ENCODE data around the gene ZNF408.
"Not testable (repeated sequence)": the region's sequence is repeated elsewhere in the genome, so short reads cannot be mapped to it uniquely, and the experiment has no call there.

The ZNF408 gene

DNA sequence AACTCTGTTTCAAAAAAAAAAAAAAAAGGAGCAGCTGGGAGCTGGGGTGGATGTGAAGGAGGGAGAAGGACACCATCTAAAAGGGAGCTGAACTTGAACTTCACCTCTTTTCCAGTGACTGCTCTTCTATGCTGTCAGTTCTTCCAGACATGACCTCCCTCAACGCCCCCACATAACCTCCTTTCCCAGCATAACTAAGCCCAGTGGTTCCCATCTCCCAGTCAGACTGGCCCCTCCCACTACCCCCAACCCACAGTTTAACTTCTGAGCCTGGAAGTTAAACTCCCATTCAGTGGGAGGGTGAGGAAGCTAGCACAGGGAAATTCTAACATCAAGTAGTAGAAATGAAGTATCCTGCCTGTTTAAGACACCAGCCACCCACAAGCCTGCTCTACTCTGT, 2.2 kb upstream of the ZNF408 start:
- DNase-seq, result no peak

DNA sequence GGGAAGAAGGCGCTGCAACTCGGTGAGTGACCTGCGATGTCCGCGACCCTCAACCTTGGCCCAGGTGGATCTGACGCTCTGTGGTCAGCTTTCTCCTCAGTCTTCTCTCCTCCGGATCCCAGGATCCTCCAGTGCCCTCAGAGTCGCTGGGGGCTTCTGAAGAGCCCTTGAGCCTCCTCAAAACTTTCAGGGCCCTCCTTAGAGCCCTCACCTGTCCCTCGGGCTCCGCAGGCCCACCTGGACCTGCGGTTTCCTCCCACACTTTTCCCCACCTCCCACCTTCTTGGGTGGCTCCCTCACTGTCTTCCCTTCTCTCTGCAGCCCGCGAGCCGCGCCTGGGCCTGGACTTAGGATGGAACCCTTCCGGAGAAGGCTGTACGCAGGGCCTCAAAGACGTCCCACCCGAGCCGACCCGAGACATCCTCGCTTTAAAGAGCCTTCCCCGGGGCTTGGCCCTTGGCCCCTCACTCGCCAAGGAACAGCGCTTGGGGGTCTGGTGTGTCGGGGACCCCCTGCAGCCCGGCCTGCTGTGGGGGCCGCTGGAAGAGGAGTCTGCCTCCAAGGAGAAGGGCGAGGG, 335 bp downstream of the ZNF408 start:
- no peak for DNase-seq

DNA sequence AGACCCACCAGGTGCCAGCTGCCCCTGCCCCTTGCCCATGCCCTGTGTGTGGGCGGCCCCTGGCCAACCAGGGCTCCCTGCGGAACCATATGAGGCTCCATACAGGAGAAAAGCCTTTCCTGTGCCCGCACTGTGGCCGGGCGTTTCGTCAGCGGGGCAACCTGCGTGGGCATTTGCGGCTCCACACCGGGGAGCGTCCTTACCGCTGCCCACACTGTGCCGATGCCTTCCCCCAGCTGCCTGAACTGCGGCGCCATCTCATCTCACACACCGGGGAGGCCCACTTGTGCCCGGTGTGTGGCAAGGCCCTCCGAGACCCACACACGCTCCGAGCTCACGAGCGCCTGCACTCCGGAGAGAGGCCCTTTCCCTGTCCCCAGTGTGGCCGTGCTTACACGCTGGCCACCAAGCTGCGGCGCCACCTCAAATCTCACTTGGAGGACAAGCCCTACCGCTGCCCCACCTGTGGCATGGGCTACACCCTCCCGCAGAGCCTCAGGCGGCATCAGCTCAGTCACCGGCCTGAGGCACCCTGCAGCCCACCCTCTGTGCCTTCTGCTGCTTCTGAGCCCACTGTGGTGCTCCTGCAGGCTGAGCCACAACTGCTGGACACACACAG, 4.3 kb downstream of the ZNF408 start:
- DNase-seq, result no peak

DNA sequence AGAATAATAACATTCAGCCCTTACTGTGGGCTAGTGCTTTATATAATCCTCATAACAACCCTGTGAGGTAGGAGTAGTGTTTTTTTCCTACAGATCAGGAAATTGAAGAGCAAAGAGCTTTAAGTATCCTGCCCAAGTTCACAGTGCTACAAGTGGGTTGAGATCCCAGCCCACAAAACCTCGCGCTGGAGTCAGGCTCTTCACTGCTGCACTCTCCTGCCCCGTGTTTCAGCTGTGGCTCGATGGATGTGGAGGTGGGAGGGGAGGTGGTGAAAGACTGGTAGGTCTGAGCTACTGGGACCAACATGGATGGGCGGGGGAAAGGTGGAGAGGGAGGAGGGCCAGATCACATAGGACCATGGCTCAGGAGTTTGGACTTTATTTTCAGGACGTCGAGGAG, 6.1 kb downstream of the ZNF408 start:
- no peak for DNase-seq

DNA sequence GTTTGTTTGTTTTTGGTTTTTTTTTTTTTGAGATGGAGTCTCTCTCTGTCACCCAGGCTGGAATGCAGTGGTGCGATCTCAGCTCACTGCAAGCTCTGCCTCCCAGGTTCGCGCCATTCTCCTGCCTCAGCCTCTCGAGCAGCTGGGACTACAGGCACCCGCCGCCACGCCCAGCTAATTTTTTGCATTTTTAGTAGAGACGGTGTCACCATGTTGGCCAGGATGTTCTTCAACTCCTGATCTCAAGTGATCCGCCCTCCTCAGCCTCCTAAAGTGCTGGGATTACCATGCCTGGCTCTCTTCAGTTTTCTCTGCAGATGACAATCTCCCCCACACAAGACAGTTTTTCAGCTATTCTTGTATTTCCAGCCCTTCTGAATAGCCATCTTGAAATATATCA, 8.5 kb downstream of the ZNF408 start:
- DNase-seq, result not testable (repeated sequence)

DNA sequence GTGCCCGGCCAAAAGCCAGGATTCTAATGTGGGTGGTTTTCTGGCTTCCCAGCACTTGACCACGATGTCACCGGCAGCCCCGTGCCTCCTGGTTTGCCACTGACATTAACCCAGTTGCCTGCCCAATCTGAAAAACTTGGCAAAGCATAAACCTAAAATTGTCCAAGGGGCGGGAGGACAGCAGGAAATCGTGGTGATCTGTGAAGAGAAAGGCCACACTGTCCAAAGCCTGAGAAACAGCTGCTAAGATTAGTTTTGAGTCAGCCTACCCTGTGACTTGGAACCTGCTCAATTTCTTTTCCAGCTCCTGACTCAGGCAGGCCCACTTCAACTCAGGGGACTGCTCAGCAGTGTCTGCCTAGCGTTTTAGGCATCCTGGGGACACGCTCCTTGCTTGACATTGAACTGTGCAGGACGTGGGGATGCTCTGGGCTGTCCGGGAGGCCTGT, 10.0 kb downstream of the ZNF408 start:
- DNase-seq, result no peak

DNA sequence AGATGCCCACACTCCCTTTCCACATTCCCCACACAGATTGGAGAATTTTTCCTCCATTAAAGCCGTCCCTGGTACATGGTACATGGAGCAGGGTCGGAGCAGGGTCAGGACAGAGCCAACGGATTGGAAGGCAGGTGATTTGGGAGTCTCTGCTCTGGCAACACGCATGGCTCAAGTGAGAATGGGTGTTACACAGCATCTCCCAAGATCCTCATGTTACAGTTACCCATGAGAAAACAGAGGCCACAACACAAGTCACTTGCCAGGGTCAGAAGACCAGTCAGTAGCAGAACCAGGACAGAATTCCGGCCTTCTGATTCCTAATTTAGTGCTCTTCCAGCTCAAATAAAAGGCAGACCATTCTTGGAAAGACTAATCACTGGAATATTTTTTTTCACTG, 10.5 kb downstream of the ZNF408 start:
- no peak for DNase-seq

DNA sequence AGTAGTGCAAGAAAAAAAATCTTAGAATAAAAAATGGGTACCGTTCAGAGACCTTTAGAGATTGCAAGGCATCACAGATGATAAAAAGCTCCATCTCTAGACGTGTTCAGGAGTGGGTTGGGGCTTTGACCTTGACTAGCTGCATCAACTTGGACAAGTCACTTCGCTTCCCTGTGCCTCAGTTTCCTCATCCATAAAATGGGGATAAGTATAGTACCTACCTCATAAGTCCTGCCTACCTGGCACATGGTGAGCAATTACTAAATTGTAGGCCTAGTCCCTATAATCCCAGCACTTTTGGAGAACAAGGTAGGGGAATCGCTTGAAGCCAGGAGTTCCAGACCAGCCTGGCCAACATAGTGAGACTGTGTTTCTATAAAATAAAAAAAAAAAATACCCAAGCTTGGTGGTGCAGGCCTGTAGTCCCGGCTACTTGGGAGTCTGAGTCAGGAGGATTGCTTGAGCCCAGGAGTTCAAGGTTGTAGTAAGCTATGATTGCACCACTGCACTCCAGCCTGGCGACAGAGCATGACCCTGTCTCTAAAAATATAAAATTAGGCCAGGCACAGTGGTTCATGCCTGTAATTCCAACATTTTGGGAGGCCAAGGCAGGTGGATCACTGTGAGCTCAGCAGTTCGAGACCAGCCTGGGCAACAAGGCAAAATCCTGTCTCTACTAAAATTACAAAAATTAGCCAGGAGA, 12.2 kb downstream of the ZNF408 start:
- DNase-seq, result no peak

DNA sequence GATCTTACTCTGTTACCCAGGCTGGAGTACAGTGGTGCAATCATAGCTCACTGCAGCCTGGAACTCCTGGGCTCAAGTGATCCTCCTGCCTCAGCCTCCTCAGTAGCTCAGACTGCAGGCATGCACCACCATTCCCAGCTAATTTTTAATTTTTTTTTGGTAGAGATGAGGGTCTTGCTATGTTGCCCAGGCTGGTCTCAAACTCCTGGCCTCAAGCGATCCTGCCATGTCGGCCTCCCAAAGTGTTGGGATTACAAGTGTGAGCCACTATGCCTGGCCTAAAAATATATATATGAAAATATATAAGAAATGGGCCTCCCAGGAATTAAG, 17.0 kb downstream of the ZNF408 start:
- DNase-seq, result not testable (repeated sequence)

DNA sequence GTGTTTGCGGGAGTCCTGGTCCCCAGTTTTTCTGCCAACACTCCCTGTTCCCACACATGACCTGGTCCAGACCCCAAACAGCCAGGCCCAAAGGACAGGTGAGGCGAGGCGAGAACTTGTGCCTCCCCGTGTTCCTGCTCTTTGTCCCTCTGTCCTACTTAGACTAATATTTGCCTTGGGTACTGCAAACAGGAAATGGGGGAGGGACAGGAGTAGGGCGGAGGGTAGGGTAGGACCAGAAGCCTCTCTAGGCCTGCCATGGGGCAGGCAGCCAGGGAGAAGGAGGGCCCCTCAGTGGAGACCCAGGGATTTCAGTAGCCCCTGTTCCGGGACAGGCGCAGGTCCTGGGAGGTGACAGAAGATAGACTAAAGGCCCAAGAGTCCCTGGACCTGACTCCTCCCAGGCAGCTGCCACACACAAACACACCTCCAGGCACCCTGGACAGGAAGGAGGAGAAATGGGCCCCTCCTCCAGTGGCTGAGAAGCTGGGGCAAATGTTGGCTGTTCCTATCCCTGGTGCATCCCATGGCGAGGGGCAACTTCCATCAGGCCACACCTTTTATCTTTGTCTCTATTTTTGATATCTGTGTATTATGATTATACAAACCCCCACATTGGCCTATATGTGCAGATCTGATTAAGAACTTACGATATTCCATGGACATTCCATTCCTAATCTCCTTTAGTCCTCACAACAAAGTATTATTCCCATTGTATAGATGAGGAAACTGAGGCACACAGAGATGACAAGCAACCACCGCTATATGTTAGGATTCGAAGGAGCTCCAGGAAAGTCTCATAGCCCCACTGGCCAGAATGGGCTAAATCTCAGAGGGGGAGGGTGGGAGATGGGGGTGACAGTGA, 17.6 kb downstream of the ZNF408 start:
- DNase-seq, result peak; percentile 89

DNA sequence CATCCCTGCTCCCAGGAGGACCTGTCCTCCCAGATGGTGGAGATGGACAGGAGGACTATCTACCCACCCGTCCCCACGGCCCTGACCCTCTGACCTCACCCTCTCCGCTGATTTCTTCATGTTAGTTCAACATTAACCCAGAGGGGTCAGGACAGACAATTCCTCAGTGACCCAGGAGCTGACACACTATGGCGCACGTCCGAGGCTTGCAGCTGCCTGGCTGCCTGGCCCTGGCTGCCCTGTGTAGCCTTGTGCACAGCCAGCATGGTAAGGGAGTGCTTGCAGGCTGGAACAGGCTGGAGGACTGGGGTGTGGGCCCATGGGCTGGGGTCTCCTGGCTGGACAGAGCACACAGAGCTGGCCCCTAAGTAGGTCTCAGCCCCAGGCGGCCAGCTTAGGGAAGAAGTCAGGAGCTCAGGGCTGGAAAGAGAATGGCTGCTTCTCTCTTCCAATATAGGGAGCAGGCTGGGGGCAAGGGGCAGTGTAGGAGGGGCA, 18.3 kb downstream of the ZNF408 start, which contains the start of gene F2:
F2 (plus strand) TSS at position 166 of the 495 bp plus-strand sequence; CDS start at position 189, 23 bp downstream.
- DNase-seq, result no peak

DNA sequence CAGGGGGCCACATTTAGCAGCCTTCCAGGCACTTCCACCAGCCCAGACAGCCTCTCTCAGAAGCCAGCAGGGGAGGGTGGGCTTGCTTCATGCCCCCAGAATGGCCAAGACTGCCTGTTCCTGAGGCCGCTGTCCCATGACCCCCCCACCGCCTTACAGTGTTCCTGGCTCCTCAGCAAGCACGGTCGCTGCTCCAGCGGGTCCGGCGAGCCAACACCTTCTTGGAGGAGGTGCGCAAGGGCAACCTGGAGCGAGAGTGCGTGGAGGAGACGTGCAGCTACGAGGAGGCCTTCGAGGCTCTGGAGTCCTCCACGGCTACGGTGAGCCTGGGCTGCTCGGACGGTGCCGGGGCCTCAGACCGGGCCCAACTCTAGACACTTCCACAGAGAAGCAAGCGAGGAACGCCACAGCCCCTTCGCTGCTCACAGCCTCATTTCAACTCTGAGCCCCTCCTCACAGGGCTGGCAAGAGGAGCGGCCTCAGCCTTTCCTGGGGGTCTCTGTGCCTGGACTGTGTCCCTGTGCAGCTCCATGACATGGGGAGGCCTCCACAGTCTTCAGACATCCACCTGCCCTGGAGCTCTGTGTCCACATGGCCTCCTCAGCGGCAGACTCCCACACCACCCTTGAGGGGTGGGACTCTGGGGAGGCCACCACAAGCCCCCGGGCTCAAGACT, 18.9 kb downstream of the ZNF408 start:
- no peak for DNase-seq

DNA sequence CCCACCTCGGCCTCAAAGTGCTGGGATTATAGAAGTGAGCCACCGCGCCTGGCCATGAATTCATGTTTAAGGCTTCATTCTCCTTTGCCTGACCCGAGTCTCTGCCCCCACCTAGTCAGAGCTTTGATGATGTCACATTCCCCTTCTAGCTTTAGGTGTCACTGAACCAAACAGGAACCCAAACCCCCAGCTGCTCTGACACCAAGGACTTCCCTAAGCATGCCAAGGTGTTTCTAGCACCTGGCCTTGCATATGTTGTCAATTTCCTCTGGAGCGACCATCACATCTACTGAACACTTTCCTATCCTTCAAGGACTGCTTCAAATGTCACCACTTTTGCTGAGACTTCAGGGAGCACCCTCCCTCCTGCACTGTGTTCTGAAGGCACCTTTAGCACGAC, 20.5 kb downstream of the ZNF408 start:
- DNase-seq, result no peak

DNA sequence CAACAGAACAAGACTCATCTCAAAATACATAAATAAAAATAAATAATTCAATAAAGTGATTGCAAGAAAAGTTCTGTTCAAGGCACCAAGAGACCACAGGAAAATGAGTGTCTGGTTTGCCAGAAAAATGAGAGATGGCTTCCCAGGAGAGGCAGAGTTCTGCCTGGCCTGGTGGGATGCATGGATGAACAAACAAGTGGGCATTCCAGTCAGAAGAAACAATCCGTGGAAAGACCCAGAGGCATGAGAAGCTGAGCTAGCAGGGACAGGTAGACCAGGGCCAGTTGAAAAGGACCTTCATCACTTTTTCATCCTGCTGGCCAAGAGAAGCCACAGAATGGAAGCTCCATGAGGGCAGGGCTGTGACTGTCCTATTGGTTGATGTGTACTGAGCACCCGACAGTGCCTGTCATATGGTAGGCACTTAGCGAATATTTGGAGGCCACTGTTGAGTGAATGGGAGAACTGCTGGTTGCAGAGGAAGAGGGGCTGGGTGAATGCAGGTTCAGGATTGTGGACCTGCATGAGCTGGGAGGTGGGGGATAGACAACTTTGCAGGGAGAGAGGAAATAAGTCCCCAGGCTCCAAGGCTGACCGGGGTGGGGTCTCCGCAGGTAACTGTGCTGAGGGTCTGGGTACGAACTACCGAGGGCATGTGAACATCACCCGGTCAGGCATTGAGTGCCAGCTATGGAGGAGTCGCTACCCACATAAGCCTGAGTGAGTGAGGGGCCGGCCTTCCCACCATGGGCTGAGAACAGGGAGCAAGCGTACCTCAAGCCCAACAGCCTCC, 21.9 kb downstream of the ZNF408 start:
- no peak for DNase-seq

DNA sequence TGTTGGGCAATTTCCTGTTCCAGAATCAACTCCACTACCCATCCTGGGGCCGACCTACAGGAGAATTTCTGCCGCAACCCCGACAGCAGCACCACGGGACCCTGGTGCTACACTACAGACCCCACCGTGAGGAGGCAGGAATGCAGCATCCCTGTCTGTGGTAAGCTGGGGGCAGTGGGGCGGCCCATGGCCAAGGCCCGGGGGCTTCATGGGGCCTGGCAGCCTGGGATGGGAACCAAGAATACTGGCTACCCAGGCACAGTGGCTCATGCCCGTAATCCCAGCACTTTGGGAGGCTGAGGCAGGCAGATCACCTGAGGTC, 22.5 kb downstream of the ZNF408 start:
- DNase-seq, result no peak

DNA sequence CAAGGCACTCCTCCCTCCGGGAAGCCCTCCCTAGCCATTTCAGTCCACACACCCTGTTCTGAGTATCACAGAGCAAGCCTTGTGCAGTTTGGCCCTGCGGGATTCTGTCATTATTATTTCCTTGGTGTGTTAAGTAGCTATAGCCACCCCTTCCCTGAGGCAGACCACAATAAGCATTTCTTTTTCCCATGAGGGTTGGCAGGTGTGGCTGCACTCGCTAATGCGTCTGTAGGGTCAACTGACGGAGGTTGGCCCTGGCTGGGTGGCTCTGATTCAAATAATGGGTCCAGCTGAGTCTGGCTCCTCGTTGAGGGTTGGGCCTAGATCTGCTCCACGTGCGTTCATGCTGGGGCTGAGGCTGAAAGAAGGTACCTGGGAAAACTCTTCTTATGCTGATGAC, 23.3 kb downstream of the ZNF408 start:
- peak; percentile 47 for DNase-seq

DNA sequence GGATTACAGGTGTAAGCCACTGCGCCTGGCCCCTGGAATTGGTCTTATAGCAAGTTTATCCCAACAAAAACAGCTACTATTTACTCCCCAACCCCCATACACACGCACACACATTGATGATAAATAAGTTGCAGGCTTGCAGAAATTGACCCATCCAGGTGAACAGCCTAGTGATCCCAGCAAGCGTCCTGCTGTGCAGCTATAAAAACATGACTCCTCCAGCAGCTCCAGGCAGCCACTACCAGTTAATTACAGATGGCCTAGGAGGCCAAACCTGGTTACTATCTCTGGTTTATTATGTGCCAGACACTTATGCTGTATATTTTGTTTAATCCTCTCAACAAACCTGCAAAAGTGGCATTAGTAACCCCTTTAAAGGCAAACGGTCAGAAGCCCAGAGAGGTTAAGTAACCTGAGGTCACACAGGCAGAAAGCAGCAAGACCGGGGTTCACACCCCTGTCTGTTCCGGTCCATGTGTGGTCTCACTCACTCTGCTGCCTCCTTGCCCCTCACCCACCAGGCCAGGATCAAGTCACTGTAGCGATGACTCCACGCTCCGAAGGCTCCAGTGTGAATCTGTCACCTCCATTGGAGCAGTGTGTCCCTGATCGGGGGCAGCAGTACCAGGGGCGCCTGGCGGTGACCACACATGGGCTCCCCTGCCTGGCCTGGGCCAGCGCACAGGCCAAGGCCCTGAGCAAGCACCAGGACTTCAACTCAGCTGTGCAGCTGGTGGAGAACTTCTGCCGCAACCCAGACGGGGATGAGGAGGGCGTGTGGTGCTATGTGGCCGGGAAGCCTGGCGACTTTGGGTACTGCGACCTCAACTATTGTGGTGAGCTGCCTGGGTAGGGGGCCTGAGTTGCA, 24.7 kb downstream of the ZNF408 start:
- DNase-seq, result peak; percentile 36

DNA sequence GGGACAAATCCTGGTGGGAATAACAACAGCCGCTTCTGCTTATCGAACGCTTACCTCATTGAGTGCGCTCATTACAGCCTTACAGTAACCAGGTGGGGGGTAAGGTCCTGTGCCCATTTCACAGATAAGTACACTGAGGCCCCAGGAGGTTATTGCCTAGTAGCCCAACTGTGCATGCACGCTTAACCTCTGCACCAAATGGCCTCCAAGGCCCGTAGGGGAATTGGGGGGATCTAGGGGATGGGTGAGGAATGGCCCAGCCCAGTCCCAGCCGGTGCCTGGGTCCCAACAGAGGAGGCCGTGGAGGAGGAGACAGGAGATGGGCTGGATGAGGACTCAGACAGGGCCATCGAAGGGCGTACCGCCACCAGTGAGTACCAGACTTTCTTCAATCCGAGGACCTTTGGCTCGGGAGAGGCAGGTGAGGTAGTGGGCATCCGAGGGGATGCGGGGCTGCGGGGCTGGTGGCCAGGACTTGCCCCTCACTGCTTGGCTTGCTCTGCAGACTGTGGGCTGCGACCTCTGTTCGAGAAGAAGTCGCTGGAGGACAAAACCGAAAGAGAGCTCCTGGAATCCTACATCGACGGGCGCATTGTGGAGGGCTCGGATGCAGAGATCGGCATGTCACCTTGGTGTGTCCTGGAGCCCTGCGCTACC, 25.5 kb downstream of the ZNF408 start:
- no peak for DNase-seq

DNA sequence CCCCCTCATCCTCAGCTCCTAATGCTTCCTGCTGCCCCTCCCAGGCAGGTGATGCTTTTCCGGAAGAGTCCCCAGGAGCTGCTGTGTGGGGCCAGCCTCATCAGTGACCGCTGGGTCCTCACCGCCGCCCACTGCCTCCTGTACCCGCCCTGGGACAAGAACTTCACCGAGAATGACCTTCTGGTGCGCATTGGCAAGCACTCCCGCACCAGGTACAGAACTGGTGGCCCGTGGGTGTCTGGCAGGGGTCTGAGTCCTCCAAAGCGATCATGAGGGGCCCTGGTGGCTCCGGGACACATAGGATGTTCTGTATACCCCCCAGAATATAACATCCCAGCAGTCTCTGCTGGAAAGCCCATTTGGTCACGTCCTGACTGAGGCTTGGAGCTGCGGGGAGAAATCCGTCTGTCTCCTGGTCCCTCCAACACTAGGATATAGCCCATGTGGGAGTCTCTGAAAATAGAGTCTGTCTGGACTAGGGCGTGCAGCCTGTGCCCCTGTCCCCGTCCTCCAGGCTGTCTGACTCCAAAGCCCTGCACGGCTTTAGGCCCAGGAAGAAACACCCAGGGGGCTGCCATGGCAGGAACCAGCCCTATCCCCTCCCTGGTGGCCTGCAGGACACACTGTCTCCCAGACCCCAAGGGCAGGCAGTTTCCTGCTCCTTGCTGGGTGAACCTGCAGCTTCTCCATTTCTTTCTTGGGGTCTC, 27.3 kb downstream of the ZNF408 start:
- no peak for DNase-seq

DNA sequence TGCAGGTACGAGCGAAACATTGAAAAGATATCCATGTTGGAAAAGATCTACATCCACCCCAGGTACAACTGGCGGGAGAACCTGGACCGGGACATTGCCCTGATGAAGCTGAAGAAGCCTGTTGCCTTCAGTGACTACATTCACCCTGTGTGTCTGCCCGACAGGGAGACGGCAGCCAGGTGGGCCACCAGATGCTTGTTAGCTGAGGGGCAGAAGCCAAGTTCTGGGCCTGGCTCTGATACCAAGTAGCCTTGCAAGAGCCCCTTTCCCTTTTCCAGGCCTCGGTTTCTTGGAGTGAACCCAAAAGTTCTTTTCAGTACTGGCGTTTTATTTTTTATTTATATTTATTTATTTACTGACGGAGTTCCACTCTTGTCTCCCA, 27.8 kb downstream of the ZNF408 start:
- no peak for DNase-seq
